ENCODE results near the gene CBX5. TPM values are rescaled to one million over a fixed set of nuclear protein-coding genes. Genes with fewer than 3 reads are reported as not detected.

The CBX5 gene
- total and polyA plus RNA-seq, 2 of the 8 experiments (the other 6 are each of a cell fraction or from before 2014, with no cell fraction given) = 62.4 to 231 TPM

- peak; percentile 51 to 68; a peak in 1 of 4 replicates for TF ChIP-seq SIN3A (conservative IDR thresholded peaks at IDR 0.05 in 1 of 2, IDR thresholded peaks at IDR 0.05 in 1 of 2; ENCODE audit: low read depth in 1 of 2, low read length in 2 of 2)
- no peak for TF ChIP-seq RFX5 (IDR thresholded peaks at IDR 0.05; ENCODE audit: borderline replicate concordance, low read depth, low read length)
- TF ChIP-seq SP4 (IDR thresholded peaks at IDR 0.05; ENCODE audit: low read length) = 0 out of 2 replicates have a peak, but pooled peaks have one; percentile 85
- TF ChIP-seq MAFK (IDR thresholded peaks at IDR 0.05; ENCODE audit: low read depth, low read length) = no peak
- TF ChIP-seq EP300 (IDR thresholded peaks at IDR 0.05; ENCODE audit: borderline replicate concordance in 1 of 2, low read depth in 2 of 2, low read length in 2 of 2) = no peak
- TF ChIP-seq GABPA (IDR thresholded peaks at IDR 0.05; ENCODE audit: borderline replicate concordance, insufficient read depth, low read length) = no peak
- no peak for TF ChIP-seq NRF1 (IDR thresholded peaks at IDR 0.05; ENCODE audit: low read depth, low read length)
- TF ChIP-seq TEAD4 (IDR thresholded peaks at IDR 0.05; ENCODE audit: low read depth, low read length) = 0 out of 2 replicates have a peak, but pooled peaks have one; percentile 35
- TF ChIP-seq CREB1 (IDR thresholded peaks at IDR 0.05) = peak; percentile 74
- TF ChIP-seq POLR2A (IDR thresholded peaks at IDR 0.05; ENCODE audit: control extremely low read depth in 1 of 2, low read depth in 2 of 2, low read length in 2 of 2) = no peak
- TF ChIP-seq SP1 (IDR thresholded peaks at IDR 0.05; ENCODE audit: low read depth, low read length) = peak; percentile 62
- peak; percentile 42; the same call in 1 of the 2 replicates for TF ChIP-seq POLR2AphosphoS5 (IDR thresholded peaks at IDR 0.05; ENCODE audit: low read depth, low read length)
- no peak for TF ChIP-seq FOSL1 (IDR thresholded peaks at IDR 0.05; ENCODE audit: insufficient read depth, low read depth, low read length)
- TF ChIP-seq RXRA (IDR thresholded peaks at IDR 0.05; ENCODE audit: insufficient read depth, low read depth, low read length) = no peak
- TF ChIP-seq EGR1 (IDR thresholded peaks at IDR 0.05; ENCODE audit: borderline replicate concordance, low read depth, low read length) = no peak
- no peak for TF ChIP-seq SUZ12 (IDR thresholded peaks at IDR 0.05; ENCODE audit: low read length)
- TF ChIP-seq SIRT6 (IDR thresholded peaks at IDR 0.05; ENCODE audit: low read length) = no peak
- TF ChIP-seq KDM4A (IDR thresholded peaks at IDR 0.05; ENCODE audit: low read depth, low read length, severe bottlenecking) = no peak
- TF ChIP-seq ATF3 (IDR thresholded peaks at IDR 0.05; ENCODE audit: insufficient read depth, low read depth, low read length) = peak; percentile 65; the same call in 1 of the 2 replicates
- TF ChIP-seq CBX8 (IDR thresholded peaks at IDR 0.05; ENCODE audit: borderline replicate concordance, low read depth, low read length) = no peak
- TF ChIP-seq HDAC6 (IDR thresholded peaks at IDR 0.05; ENCODE audit: low read depth, low read length) = no peak
- no peak for TF ChIP-seq JUN (IDR thresholded peaks at IDR 0.05; ENCODE audit: low read depth, low read length)
- 0 out of 2 replicates have a peak, but pooled peaks have one; percentile 42 for TF ChIP-seq TCF12 (IDR thresholded peaks at IDR 0.05; ENCODE audit: low read depth, low read length)
- no peak for TF ChIP-seq TAF1 (IDR thresholded peaks at IDR 0.05; ENCODE audit: low read depth, low read length)
- 0 out of 2 replicates have a peak, but pooled peaks have one; percentile 35 for TF ChIP-seq BACH1 (IDR thresholded peaks at IDR 0.05; ENCODE audit: low read length)
These were observed 65.1 kb downstream of the CBX5 start (continued) for GRCh38 chr12:54214553-54215406.
